ENCODE data around the gene CHST6.
"Not testable (repeated sequence)": the region's sequence is repeated elsewhere in the genome, so short reads cannot be mapped to it uniquely, and the experiment has no call there.

The CHST6 gene

GRCh38 chr16:75502916-75503605 lies 7.8 kb upstream of the CHST6 start:
- no peak for DNase-seq

- peak; percentile 19 for DNase-seq
Measured at GRCh38 chr16:75501820-75502219, 6.6 kb upstream of the CHST6 start.

DNA sequence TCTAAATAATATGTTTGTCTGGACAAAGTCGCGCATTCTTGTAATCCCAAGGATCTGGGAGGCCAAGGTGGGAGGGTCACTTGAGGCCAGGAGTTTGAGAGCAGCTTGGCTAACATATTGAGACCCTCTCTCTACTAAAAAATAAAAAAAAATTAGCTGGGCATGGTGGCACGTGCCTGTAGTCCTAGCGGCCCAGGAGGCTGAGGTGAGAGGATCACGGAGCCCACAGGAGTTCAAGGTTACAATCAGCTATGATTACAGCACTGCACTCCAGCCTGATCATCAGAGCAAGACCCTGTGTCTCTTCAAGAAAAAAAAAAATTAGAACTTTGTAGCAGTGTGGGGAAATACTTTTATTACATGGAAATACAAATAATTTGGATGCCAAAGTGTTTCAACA lies 6.1 kb upstream of the CHST6 start:
- DNase-seq = no peak

GRCh38 chr16:75498605-75499322 lies 3.5 kb upstream of the CHST6 start:
- not testable (repeated sequence) for DNase-seq

DNA sequence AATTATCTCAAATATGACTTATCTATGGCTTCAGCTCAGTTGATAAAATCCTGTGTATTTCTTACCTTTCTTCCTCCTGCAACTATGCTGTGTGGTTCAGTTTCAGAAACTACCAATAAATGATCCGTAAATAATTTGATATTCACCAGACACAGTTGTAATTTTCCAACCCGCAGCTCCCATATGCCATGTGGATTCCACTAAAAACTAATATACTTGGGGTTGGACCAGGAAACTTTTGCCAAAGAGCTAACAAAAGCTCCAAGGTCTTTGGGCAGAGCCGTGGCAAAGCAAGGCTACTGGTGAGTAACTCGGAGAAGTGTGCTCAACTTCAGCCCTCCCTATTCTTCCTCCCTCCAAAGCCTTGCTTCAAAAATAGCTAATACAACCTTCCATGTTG lies 2.3 kb upstream of the CHST6 start:
- no peak for DNase-seq

- no peak for DNase-seq
Measured at GRCh38 chr16:75494661-75495075, 573 bp downstream of the CHST6 start.

DNA sequence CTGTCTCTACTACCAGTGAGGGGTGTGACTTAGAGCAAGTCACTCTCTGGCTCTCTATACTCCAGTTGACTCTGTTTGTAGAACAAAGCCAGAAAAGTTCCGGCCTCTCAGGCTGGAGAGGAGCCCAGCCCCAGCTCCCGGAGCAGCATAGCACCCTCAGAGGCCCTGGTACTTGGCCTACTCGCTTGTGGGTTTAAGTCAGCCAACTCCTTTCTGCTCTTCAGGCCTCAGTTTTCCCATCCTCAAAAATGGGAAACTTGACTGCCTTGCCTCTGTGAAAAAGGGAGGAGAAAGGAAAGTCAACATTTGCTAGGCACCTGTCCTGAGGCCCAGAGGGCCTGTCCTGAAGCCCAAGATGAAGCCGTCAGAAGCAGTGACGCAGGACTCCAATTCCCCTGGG lies 1.1 kb downstream of the CHST6 start:
- DNase-seq = no peak

DNA sequence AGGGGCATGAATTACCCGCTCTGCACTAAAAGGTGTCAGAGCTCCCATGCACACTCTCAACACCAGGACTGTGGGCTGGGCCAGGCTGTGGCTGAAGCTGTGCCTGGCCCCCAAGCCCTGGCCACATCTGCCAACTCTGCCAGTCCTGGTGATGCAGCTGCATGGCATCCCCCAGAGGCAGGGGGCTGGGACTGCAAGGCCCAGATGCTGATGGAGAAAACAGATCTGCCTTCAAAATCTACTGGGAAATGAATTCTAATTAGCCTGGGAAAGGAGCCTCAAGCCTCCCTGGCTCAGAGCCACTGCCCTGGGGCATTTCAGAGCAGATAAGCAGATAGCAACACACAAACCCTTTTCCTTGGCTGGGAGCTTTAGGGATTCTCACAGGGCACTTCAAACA lies 3.4 kb downstream of the CHST6 start:
- peak; percentile 37 for DNase-seq

DNA sequence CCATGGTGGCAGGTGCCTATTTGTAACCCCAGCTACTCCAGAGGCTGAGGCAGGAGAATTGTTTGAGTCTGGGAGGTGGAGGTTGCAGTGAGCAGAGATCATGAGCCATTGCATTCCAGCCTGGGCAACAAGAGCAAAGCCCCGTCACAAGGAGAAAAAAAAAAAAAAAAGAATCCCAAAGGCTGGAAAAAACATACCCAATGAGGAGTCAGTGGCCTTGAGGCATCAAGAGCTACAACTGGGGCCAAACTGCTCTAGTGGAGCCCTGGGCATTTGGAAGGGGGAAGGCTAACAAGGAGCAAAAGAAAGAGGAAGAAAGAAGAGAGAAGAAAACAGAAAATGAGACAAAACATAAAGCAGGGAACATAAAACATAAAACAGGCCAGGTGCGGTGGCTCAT lies 6.9 kb downstream of the CHST6 start:
- DNase-seq = no peak

- DNase-seq = no peak
Measured at GRCh38 chr16:75486676-75487313, 8.4 kb downstream of the CHST6 start.

- DNase-seq = no peak
Measured at GRCh38 chr16:75486014-75486675, 9.1 kb downstream of the CHST6 start.

DNA sequence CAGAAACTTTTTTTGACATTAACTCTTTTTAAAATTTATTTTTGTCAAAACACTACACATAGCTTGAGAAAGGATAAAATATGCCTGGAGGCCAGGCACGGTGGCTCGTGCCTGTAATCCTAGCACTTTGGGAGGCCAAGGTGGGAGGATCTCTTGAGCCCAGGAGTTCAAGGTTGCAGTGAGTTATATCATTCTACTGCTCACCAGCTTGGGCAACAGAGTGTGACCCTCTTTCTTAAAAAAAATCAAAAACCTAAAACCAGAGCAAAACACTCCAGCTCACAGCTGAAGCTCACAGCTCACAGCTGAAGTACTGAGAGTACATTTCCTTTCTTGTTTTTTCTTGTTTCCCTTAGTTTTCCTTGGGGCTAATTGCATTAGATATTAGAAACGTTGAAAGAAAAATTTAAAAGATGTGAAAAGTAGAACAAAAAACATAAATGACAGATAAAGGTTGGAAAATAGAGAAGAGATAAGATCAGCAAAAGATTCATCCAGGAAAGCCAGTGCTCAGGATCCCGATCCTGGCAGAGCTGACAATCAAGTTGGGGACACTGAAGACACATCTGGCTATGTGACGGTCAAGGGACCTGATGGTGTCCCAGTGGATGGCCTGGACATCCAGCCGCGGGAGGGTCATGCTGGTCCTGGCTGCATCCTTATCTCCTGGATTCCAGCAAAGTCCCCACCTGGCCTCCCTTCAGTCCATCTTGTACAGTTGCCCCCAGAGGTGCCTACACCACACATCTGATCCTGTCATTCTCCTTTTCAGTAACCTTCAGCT lies 9.8 kb downstream of the CHST6 start:
- no peak for DNase-seq

DNA sequence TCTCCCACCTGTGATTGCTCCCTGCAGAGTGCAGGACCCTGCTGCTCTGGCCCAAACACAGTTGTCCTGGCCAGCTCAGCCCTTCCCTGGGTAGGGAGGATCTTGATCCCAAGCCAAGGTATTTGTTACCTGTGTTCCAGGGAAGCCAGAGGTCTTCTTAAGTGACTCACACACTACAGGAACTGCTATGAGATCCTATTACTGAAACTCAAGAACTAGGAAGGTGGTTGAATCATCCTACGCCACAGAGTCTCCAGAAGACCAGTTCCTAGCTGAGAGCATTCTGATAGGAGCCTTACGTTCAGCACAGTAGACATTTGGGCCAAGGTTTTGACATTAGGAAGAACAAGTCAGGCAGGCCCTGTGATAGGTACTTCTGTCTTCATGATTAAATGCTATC lies 12.0 kb downstream of the CHST6 start:
- peak; percentile 85 for DNase-seq

- DNase-seq = no peak
Measured at GRCh38 chr16:75482434-75483205, 12.6 kb downstream of the CHST6 start.

GRCh38 chr16:75481475-75481874 lies 13.8 kb downstream of the CHST6 start:
- no peak for DNase-seq

- DNase-seq = no peak
Measured at GRCh38 chr16:75479421-75479990, 15.7 kb downstream of the CHST6 start.

- no peak for DNase-seq
Measured at GRCh38 chr16:75478480-75479345, 16.5 kb downstream of the CHST6 start.

GRCh38 chr16:75477680-75478473 lies 17.4 kb downstream of the CHST6 start:
- DNase-seq = no peak

DNA sequence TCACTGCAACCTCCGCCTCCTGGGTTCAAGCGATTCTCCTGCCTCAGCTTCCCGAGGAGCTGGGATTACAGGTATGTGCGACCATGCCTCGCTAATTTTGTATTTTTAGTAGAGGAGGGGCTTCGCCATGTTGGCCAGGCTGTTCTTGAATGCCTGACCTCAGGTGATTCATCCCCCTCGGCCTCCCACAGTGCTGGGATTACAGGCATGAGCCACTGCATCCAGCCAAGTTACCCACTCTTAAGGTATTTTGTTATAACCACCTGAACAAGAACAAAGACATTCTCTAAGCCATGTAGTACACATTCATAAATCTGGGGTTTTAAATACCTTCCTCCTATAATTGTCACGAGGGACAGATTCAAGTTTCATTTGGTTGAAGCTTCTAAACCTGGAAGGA lies 18.4 kb downstream of the CHST6 start:
- no peak for DNase-seq

- DNase-seq = no peak
Measured at GRCh38 chr16:75475420-75475847, 19.8 kb downstream of the CHST6 start.

Data from NCI-H226 (cell line).